GM12878 (cell line): ENCODE measurements around the gene KCNB1. TPM values are rescaled to one million over a fixed set of nuclear protein-coding genes. Genes with fewer than 3 reads are reported as not detected.

ENCODE experiments used
- ATAC-seq: fragments of 200-7000 bp; cut with Tn5 transposase; 3 replicates; pipeline ENCODE4 v1.9.1; 2020; ENCODE audit warnings: mild to moderate bottlenecking, moderate library complexity
- BruUV-seq: library from RNA; stranded (reverse); fragments of 400-500 nt; replicated peaks from 2 replicates; lab custom pipeline; 2021; lab: Mats Ljungman, UMichigan
- CTCF ChIA-PET: fragments of 300-600 bp; sonication (Branson Sonifier 250); formaldehyde crosslinking; extraction: SDS; loops from one replicate; lab custom pipeline; 2021; ENCODE audit warnings: inconsistent platforms; lab: Yijun Ruan, JAX
- POLR2A ChIA-PET: fragments of 350-600 bp; formaldehyde crosslinking; extraction: SDS; loops from one replicate; lab custom pipeline; 2021; ENCODE audit warnings: inconsistent platforms; lab: Charles Lee
- RAD21 ChIA-PET: fragments of 300-600 bp; sonication (Branson Sonifier 250); formaldehyde crosslinking; loops from one replicate; lab custom pipeline; 2023; ENCODE audit warnings: antibody characterized with exemption; ENCODE audit not compliant: unreplicated experiment; lab: Charles Lee
- SMC1A ChIA-PET: fragments of 300-600 bp; sonication (Branson Sonifier 250); formaldehyde crosslinking; loops from one replicate; lab custom pipeline; 2023; ENCODE audit not compliant: unreplicated experiment, uncharacterized antibody; lab: Charles Lee
- DNase-seq: peaks from one replicate; pipeline ENCODE4 v3.0.0-alpha.2; 2011; ENCODE audit warnings: low read depth, low spot score
- FAIRE-seq: peaks from 3 replicates; lab custom pipeline; 2011; peaks lifted over from hg19 to GRCh38; lab: Jason Lieb, UNC
- H2AFZ ChIP-seq: 2 replicates; pipeline ENCODE4 v1.6.0; 2011; ENCODE audit warnings: low read depth, low read length, control low read depth; ENCODE audit not compliant: control insufficient read depth
- H3K27ac ChIP-seq: 2 replicates; pipeline ENCODE4 v1.5.1; 2011; ENCODE audit warnings: control low read depth; ENCODE audit not compliant: control insufficient read depth, insufficient read depth
- H3K27me3 ChIP-seq, 2 experiments: replicated peaks in 1 of 2; 2 replicates each; pipeline versions ENCODE4 v1.6.0 to v1.6.1; 2011; ENCODE audit warnings: low read length in 1 of 2; ENCODE audit not compliant: control insufficient read depth in 2 of 2, insufficient read depth in 2 of 2
- H3K36me3 ChIP-seq, 2 experiments: 2 replicates each; pipeline ENCODE4 v1.5.1; 2011; ENCODE audit warnings: low read length in 1 of 2; ENCODE audit not compliant: control insufficient read depth in 2 of 2, insufficient read depth in 2 of 2
- H3K4me1 ChIP-seq: 2 replicates; pipeline ENCODE4 v1.6.1; 2011; ENCODE audit warnings: mild to moderate bottlenecking, low read length, moderate library complexity, mixed read lengths; ENCODE audit not compliant: control insufficient read depth, insufficient read depth
- H3K4me2 ChIP-seq: 2 replicates; pipeline ENCODE4 v1.6.0; 2011; ENCODE audit warnings: control low read depth; ENCODE audit not compliant: control insufficient read depth, insufficient read depth
- H3K4me3 ChIP-seq: fragments of 200-600 bp; sonication (generic); 2 replicates; pipeline ENCODE4 v1.5.1; 2016
- H3K79me2 ChIP-seq: 2 replicates; pipeline ENCODE4 v1.6.0; 2011; ENCODE audit warnings: low read length; ENCODE audit not compliant: control insufficient read depth, insufficient read depth
- H3K9ac ChIP-seq: 2 replicates; pipeline ENCODE4 v1.8.0; 2011; ENCODE audit warnings: low read length, control low read depth, mixed read lengths; ENCODE audit not compliant: control insufficient read depth, insufficient read depth
- H3K9me3 ChIP-seq: replicated peaks from 3 replicates; pipeline ENCODE4 v1.5.1; 2011; ENCODE audit warnings: mild to moderate bottlenecking, low read length; ENCODE audit not compliant: control insufficient read depth, insufficient read depth
- H4K20me1 ChIP-seq: 2 replicates; pipeline ENCODE4 v1.6.0; 2011; ENCODE audit not compliant: control insufficient read depth, insufficient read depth
- CEBPB ChIP-seq, 2 experiments: fragments of 150-350 bp in 1 of 2; IDR thresholded peaks; 2 replicates each; pipeline ENCODE4 v1.6.1; 2012 to 2014; ENCODE audit warnings: low read depth in 2 of 2, low read length in 2 of 2, borderline replicate concordance in 1 of 2, inconsistent platforms in 1 of 2
- RBBP5 ChIP-seq: fragments of 200-600 bp; sonication (generic); conservative IDR thresholded peaks from 2 replicates; pipeline ENCODE4 v1.6.1; 2016
- SMC3 ChIP-seq: IDR thresholded peaks from 2 replicates; pipeline ENCODE4 v1.6.1; 2011; ENCODE audit warnings: low read length, improper control_type of control experiment, borderline replicate concordance
- SRF ChIP-seq, 2 experiments: IDR thresholded peaks; 2 replicates each; pipeline ENCODE4 v1.6.1; 2011; ENCODE audit warnings: low read depth in 2 of 2, low read length in 2 of 2, mild to moderate bottlenecking in 1 of 2, moderate library complexity in 1 of 2
- ZNF592 ChIP-seq: fragments of 450-650 bp; IDR thresholded peaks from 2 replicates; pipeline ENCODE4 v1.6.1; 2017; ENCODE audit warnings: mild to moderate bottlenecking, moderate library complexity
- ZNF622 ChIP-seq: fragments of 450-650 bp; IDR thresholded peaks from 2 replicates; pipeline ENCODE4 v1.6.1; 2017; ENCODE audit warnings: mild to moderate bottlenecking, inconsistent platforms
- ZSCAN29 ChIP-seq: fragments of 450-650 bp; IDR thresholded peaks from 2 replicates; pipeline ENCODE4 v1.6.1; 2017; ENCODE audit warnings: mild to moderate bottlenecking, moderate library complexity
- WGBS: methylation state at CpG from one replicate; pipeline ENCODE4 v1.1.6; 2016; ENCODE audit warnings: low lambda C conversion rate; ENCODE audit not compliant: insufficient replicate concordance, insufficient coverage; ENCODE audit errors: missing lambda C conversion rate; 5-methylcytosine and 5-hydroxymethylcytosine counted together
- in situ Hi-C: fragments of 300-500 bp; cut with MboI; formaldehyde crosslinking; loops from 9 replicates; pipeline ENCODE4 v1.14.3; 2018; ENCODE audit warnings: mixed read lengths
- intact Hi-C: fragments of 100-400 bp; cut with micrococcal nuclease; formaldehyde crosslinking; loops from one replicate; pipeline ENCODE4 v1.14.2; 2022; ENCODE audit not compliant: unreplicated experiment
- polyA plus RNA-seq, 11 experiments: library from polyadenylated mRNA; depleted of rRNA in 4 of 11; unstranded in 6 of 11; stranded (reverse) in 5 of 11; fragments of >200 nt; fragmentation: Nextera tagmentation in 4 of 11; fragmentation: Illumina TruSeq in 1 of 11; extraction: Ambion mirVana in 4 of 11; extraction: Trizol in 1 of 11; gene quantifications; 1 replicate in 1 of 11; 2 replicates in 10 of 11; pipeline versions ENCODE4 v1.2.1 to v1.2.3, GENCODE V29; 2011 to 2016; ENCODE audit warnings: inconsistent platforms in 2 of 11, missing spikeins in 2 of 11, low read depth in 1 of 11
- total RNA-seq, 4 experiments: library from RNA; depleted of rRNA in 3 of 4; stranded (reverse); fragments of >200 nt in 3 of 4; fragmentation: Illumina TruSeq in 1 of 4; extraction: Trizol in 1 of 4; gene quantifications; 2 replicates each; pipeline versions ENCODE4 v1.2.1 to v1.2.3, GENCODE V29; 2013 to 2021

Gene KCNB1
- total and polyA plus RNA-seq, 10 of the 15 experiments (the other 5 are each of a cell fraction or from before 2014, with no cell fraction given): 0.02 to 0.08 (median 0.03) TPM; not detected in 7

- RAD21 ChIA-PET: interaction anchor here (0.5 kb wide), 1 partner anchor 26 kb away, joined by 3 read pairs; no protein-coding TSS in a partner anchor
- SMC1A ChIA-PET: interaction anchor here (0.7 kb wide), 1 partner anchor 13 kb away, joined by 3 read pairs; no protein-coding TSS in a partner anchor
- no peak overlapping the region for H3K4me2 ChIP-seq
- no peak for TF ChIP-seq SMC3
- TF ChIP-seq ZNF622: no peak
- TF ChIP-seq ZSCAN29: no peak
- no peak for TF ChIP-seq CEBPB (IDR thresholded peaks at IDR 0.05; ENCODE audit: borderline replicate concordance in 1 of 2, low read depth in 2 of 2, low read length in 2 of 2)
- no peak for TF ChIP-seq SRF (IDR thresholded peaks at IDR 0.05; ENCODE audit: low read depth in 2 of 2, low read length in 2 of 2)
- TF ChIP-seq RBBP5: no peak
- TF ChIP-seq ZNF592: no peak
- no peaks in the 10 kb centered on the region for H3K36me3 ChIP-seq
- intact Hi-C loops (loop anchor here (5.0 kb wide), 1 partner anchor 187 kb away; no protein-coding TSS in a partner anchor), in situ Hi-C loops (loop anchor here (25.0 kb wide), 2 partner anchors 167 to 517 kb away; no protein-coding TSS in a partner anchor)
- H3K9me3 ChIP-seq: no peaks in the 10 kb centered on the region
- FAIRE-seq (no peak), ATAC-seq (no peak), DNase-seq (no peak)
- no peak overlapping the region for H3K9ac ChIP-seq
- no peak overlapping the region for H2AFZ ChIP-seq
- no peaks in the 10 kb centered on the region for H3K4me1 ChIP-seq
- H3K27ac ChIP-seq: no peak overlapping the region
- WGBS: 39% methylated on average over 14 of the region's 14 CpGs
- no peak overlapping the region for H3K4me3 ChIP-seq
- CTCF ChIA-PET: interaction anchor here (0.8 to 1.3 kb wide), 2 partner anchors 11 to 189 kb away, joined by 3 to 6 read pairs; no protein-coding TSS in a partner anchor
- BruUV-seq: no TSS peak
- POLR2A ChIA-PET: no interaction called here
- H3K79me2 ChIP-seq: no peaks in the 10 kb centered on the region
- peaks cover 0 to 4% of the 10 kb centered on the region in 2 experiments; a peak in 1 of 4 replicates for H3K27me3 ChIP-seq
- H4K20me1 ChIP-seq: no peaks in the 10 kb centered on the region
Measured at GRCh38 chr20:49345524-49345923, 136.9 kb downstream of the KCNB1 start.
